ENCODE results near the gene GCLC.
"Not testable (repeated sequence)": the region's sequence is repeated elsewhere in the genome, so short reads cannot be mapped to it uniquely, and the experiment has no call there.

The GCLC gene

GRCh38 chr6:53544470-53545308, at the start of gene GCLC:
Gene GCLC (minus strand): TSS chr6:53545101. CDS start chr6:53544645, 456 bp downstream.
- FAIRE-seq: no peak

DNA sequence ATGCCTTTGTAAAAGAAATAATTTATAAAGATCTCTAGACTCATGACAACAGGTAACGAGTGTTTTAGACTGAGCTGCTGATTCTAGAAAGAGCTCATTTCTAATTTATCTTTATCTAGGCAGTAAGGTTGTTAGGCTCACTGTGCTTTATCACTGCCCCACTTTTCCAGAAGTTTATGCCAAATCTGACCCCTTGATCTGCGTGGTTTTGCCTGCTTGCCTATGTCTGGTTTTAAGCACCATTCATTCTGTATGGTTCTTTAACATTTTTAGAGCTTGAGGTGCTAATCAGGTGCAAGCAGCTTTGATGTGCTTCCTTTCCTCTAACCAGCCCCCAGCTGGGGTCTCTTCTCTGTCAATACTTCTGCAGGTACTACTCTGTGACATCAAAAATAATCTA, 49.7 kb upstream of the GCLC start:
- no peak for FAIRE-seq

GRCh38 chr6:53593001-53593488, 48.1 kb upstream of the GCLC start:
- FAIRE-seq: no peak

GRCh38 chr6:53591873-53592272, 47.0 kb upstream of the GCLC start:
- no peak for FAIRE-seq

DNA sequence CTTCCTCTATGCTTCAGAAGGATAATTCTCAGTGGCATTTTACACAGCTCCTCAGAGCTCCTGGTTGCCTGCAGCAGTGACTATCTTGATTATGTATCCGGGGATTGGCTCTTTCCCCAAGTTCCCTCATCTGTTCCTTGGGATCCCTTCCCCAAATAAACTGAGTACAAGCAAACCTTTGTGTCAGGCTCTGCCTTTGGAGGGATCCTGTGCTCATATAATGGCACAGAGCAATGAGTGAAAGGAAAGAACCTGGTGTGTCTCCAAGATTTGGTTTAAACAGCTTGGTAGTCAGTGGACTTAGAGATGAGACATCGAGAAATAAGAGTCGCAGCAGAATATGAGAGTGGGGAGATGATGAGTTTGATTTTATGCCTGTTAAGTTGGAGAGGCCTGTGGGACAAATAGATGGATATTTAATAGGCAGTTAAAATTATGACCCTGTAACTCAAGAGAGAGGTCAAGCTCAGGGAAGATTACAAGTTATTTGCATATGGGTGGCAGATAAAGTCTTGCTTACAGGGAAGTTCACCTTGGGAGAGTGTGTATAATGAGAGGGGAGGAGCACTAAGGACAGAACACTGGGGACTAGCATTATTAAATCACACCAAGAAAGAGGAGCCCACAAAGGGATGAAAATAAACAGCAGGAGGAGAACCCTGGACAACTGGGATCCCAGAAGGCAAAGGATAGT, 44.1 kb upstream of the GCLC start:
- FAIRE-seq: no peak

DNA sequence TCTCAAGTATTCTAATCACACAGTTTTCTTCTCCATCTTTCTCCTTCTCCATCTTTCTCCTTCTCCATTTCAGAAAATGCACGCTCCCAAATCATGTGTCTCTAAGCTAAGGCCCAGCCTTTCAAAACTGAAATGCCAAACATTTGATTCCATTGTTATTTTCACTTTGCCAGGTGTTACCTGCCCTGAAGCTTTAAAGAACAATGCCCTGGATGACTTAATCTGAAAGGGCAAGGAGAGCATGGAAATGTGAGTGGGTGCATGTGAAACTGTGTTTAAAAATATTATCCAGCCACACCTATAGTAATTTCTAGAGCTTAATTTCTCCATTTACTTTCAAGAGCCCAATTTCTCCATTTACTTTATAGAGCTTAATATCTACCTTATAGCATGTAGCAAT, 42.4 kb upstream of the GCLC start:
- FAIRE-seq: no peak

DNA sequence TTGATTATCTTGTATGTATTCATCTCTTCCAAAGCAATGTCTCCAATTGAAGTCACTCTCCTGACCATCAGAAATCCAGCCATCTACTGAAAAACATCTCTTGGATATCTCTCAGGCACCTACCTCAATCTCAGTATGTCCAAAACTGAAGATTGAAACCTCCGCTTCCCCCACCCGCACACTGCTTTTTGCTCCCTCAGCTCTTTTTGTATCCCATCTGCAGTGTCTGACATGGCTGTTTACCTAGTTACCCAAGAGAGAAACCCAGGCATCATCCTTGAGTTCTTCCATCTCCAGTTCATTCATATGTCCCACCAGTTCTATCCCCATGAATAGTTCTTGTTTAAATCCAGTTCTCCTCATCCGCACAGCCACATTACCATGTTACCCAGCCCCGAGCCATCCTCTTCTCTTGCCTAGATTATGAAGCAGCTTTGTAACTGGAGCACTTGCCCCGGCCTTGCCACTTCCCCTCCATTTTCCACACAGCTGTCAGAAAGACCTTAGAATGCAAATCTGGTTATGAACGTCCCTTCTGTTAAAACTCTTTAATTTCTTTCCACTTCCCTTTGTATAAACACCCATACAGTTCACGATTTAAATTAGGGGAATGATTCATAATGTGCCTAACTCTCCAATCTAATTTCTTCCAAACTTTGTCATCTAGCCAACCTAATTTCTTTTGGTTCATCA, 40.5 kb upstream of the GCLC start:
- FAIRE-seq: no peak

DNA sequence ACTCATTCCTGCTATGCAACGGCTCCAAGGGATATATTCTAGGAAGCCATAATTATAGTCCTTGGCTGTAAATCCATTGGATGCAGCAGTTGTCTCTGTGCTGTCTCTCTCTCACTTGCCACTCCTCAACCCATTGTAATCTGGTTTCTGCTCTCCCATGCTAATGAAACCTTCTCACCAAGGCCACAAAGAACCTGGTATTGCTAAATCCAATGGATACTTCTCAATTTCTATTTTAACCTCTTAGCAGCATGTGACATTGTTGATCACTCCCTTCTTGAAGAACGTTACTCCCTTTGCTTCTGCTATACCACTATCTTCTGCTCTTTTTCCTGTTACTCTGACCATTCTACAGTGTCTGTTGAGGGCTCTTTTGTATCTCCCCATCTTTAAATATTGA, 39.8 kb upstream of the GCLC start:
- no peak for FAIRE-seq

DNA sequence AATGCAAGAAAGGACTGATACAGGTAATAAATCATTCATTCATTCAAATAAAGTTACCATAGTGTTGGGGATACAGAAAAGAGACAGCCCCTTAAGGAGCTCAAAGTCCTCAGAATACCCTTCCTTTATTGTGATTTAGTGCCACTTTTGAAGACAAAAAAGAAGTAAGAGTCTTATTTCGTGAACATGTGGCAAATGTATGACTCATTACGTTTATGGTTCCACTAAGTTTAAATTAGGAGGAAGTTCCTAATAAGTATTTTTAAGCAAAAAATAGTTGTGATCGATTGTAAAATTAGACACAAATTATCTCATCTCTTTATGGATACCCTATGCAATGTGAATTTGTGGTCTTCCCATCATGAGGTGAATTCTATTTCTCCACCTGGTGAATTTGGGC, 38.5 kb upstream of the GCLC start:
- no peak for FAIRE-seq

DNA sequence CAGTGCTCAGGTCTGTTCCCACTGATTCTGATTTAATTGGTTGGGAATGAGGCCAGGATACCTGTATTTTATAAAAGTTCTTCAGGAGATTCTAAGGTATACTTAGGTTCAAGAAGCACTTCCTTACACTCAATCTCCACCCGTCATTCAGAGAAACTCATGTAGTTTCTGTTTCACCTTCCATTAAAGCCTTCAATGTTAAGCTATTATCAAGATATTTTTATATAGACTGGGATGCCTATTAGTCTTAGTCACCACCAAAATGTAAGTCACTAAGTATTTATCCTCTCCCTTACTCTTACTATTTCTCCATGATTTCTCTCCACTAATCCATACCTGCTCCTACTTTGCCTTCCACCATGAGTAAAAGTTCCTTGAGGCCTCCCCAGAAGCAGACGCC, 38.1 kb upstream of the GCLC start:
- FAIRE-seq: no peak

GRCh38 chr6:53581856-53582255, 37.0 kb upstream of the GCLC start:
- FAIRE-seq: no peak

DNA sequence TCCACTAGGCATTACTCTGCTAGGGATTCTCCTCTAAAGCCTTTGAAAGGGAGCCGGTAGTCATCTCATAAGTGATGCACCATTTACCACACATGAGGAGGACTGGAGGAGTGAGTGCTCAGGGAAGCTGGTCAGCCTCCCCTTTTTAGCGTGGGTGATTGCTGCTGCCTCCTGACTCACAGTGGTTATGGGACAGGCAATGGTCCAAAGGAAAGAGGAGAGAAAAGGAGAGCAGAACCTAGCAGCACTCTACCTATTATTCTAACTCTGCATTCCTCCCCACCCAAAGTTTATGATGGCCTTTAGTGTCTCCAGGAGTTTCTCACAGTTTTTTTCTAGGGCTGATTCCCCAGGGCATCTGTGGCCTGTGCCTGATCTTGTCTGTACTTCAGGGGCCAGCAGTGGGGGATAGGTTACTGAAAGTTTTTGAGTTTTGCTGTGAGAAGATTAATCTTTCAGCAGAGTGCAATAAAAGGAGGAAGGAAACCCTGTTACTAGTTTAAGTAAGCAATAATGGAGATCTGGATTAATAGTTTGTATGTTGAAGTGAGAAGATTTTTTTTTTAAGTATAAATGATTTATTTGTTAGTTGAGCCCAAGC, 36.4 kb upstream of the GCLC start:
- FAIRE-seq: no peak

DNA sequence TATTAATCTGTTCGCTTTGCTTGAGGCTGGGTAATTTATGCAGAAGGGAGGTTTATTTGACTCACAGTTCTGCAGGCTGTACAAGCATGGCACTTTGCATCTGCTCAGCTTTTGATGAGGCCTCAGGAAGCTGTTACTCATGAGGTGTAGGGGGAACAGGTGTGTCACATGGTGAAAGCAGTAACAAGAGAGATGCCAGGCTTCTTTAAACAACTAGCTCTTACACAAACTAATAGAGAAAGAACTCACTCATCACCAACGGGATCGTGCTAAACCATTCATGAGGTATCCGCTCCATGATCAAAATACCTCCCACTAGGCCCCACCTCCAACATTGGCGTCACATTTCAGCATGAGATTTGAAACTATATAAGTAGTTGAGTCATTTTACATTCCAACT, 34.4 kb upstream of the GCLC start:
- no peak for FAIRE-seq

DNA sequence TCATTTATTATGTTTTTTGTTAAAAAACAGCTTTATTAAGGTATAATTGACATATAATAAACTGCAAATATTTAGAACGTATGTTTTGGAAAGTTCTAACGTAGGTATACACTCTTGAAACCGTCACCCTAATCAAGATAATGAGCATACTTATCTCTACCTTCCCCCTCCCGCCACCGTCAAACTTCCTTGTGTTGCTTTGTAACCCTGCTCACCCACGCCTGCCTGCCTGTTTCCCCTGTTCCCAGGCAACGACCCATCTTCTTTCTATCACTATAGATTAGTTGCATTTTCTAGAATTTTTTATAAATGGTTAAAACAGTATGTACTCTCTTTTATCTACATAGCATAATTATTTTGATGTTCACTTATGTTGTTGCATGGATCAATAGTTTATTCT, 33.5 kb upstream of the GCLC start:
- FAIRE-seq: no peak

DNA sequence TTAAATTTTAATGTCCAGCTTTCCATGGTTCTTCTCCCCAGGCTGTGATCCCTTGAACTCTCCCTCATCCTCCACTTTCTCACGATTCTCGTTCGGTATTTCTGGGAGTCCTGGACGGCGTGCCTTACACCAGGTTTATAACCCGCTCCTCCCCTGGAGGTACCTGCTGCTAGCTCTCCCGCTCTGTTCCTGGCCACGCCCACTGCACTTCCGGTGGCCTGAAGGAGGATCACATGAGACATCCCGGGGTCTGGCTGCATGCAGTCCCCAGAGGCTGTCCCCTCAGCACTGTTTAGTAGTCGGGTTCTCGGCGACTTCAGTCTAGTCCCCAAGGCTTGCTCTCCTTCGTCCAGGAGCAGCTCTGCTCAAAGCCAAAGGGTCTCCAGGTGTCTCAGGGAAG, 28.4 kb upstream of the GCLC start:
- no peak for FAIRE-seq

DNA sequence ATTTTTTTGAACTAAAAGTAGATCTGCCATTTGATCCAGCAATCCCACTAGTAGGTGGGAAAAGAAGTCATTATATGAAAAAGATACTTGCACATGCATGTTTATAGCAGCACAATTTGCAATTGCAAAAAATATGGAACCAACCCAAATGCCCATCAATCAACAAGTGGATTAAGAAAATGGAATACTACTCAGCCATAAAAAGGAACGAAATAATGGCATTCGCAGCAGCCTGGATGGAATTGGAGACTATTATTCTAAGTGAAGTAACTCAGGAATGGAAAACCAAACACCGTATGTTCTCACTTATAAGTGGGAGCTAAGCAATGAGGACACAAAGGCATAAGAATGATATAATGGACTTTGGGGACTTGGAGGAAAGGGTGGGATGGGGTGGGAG, 27.5 kb upstream of the GCLC start:
- FAIRE-seq: not testable (repeated sequence)

GRCh38 chr6:53568776-53569616, 24.1 kb upstream of the GCLC start:
- no peak for FAIRE-seq

DNA sequence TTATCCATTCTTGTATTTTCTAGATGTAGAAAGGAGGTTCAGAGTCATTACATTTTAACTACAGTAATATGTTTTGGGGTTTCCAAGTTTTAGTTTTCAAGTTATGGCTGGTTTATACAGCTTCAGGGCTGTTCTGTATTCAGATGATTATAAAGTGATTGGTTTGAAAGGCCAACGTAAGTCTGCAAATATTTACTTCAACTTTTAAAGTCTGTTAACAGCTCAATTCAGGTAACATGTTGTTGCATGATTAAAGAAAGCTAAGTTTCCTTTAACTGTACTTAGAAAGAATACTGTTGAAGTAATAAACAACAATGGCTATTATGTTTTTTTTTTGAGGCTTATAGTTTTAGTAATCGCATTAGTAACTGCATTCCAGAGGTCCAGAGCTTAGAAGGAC, 22.8 kb upstream of the GCLC start:
- FAIRE-seq: no peak

- no peak for FAIRE-seq
Measured at GRCh38 chr6:53566755-53567154, 21.9 kb upstream of the GCLC start.

GRCh38 chr6:53565886-53566285, 21.0 kb upstream of the GCLC start:
- FAIRE-seq: no peak

DNA sequence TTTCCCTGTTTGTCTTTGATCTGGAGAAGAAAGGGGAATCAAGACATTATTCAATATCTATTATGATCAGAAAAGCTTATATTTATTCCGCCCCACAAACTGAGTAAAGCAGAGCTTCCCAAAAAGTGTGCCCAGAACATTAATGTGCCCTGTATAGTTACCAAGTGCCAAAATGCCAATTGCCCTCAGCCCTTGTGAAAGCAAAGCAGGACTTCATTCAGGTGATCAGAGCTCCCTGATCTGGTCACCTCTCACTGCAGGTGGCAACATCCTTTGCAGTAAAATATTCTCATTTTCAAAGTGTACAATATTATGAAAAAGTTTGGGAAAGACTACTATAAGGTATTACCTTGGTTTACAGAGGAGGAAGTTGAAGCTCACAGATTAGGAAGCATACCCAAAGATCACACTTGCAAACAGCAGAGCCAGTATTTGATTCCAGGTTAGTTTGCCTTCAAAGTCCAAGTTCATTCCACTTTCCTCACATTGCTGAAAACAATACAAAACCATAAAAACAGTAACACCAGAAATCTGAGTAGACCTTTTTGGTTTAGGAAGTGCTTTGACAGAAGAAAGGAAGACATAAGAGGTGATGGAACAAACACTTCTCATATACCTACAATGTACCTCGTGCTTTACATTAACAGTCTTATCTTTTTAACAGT, 19.6 kb upstream of the GCLC start:
- FAIRE-seq: no peak

Data from A204.1 (cell line).